ENCODE data around the gene SNRNP70. TPM values are rescaled to one million over a fixed set of nuclear protein-coding genes. Genes with fewer than 3 reads are reported as not detected.

Gene SNRNP70
- total and polyA plus RNA-seq, 3 donors from 2014 or later = 184 to 484 (median 422) TPM

GRCh38 chr19:49114630-49115363 is 29.5 kb downstream of the SNRNP70 start:
- peak overlapping the region; percentile 83 to 90 for H3K4me3 ChIP-seq
- no peak for TF ChIP-seq POLR2A (IDR thresholded peaks at IDR 0.05)
- TF ChIP-seq, protein P1, sequence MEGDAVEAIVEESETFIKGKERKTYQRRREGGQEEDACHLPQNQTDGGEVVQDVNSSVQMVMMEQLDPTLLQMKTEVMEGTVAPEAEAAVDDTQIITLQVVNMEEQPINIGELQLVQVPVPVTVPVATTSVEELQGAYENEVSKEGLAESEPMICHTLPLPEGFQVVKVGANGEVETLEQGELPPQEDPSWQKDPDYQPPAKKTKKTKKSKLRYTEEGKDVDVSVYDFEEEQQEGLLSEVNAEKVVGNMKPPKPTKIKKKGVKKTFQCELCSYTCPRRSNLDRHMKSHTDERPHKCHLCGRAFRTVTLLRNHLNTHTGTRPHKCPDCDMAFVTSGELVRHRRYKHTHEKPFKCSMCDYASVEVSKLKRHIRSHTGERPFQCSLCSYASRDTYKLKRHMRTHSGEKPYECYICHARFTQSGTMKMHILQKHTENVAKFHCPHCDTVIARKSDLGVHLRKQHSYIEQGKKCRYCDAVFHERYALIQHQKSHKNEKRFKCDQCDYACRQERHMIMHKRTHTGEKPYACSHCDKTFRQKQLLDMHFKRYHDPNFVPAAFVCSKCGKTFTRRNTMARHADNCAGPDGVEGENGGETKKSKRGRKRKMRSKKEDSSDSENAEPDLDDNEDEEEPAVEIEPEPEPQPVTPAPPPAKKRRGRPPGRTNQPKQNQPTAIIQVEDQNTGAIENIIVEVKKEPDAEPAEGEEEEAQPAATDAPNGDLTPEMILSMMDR (IDR thresholded peaks at IDR 0.05) = no peak
- H3K27me3 ChIP-seq = no peaks in the 10 kb centered on the region
- intact Hi-C loops (cut with DNase I; ENCODE audit: low total_unique reads) = no loop called here
- DNase-seq = peak; percentile 72
- WGBS, 2 donors = 13 to 16% methylated on average over 34 to 36 of the region's 68 CpGs
- no peaks in the 10 kb centered on the region for H3K9me3 ChIP-seq
- peak overlapping the region; percentile 81 to 85 for H3K27ac ChIP-seq
- H3K4me1 ChIP-seq = peaks cover 28% of the 10 kb centered on the region
- H3K36me3 ChIP-seq (ENCODE audit: low read depth, missing control alignments) = no peaks in the 10 kb centered on the region

GRCh38 chr19:49116544-49116943 is 31.3 kb downstream of the SNRNP70 start:
- Histone ChIP-seq H3K36me3 (ENCODE audit: low read depth, missing control alignments) (no peaks in the 10 kb centered on the region), H3K4me1 (peaks cover 26% of the 10 kb centered on the region), H3K27ac (no peak overlapping the region), H3K27me3 (no peaks in the 10 kb centered on the region), H3K9me3 (no peaks in the 10 kb centered on the region), H3K4me3 (no peak overlapping the region)
- intact Hi-C loops (cut with DNase I; ENCODE audit: low total_unique reads) = no loop called here
- DNase-seq = no peak
- 56 to 65% methylated on average over 1 of the region's 1 CpG for WGBS, 2 donors
- TF ChIP-seq POLR2A (IDR thresholded peaks at IDR 0.05) = no peak
- TF ChIP-seq, protein P1 (IDR thresholded peaks at IDR 0.05) = no peak

GRCh38 chr19:49117677-49118564 is 32.7 kb downstream of the SNRNP70 start:
- Histone ChIP-seq H3K36me3 (ENCODE audit: low read depth, missing control alignments) (no peaks in the 10 kb centered on the region), H3K9me3 (no peaks in the 10 kb centered on the region), H3K27me3 (no peaks in the 10 kb centered on the region), H3K4me3 (peak overlapping the region; percentile 50 to 56), H3K4me1 (peaks cover 26% of the 10 kb centered on the region), H3K27ac (peak overlapping the region; percentile 69 to 94)
- TF ChIP-seq, protein P1 (IDR thresholded peaks at IDR 0.05) = no peak
- no peak for TF ChIP-seq POLR2A (IDR thresholded peaks at IDR 0.05)
- 38 to 58% methylated on average over 20 to 26 of the region's 26 CpGs for WGBS, 2 donors
- intact Hi-C loops (cut with DNase I; ENCODE audit: low total_unique reads) = no loop called here
- no peak for DNase-seq

- TF ChIP-seq, protein P1 (IDR thresholded peaks at IDR 0.05) = peak in 2 of 3 experiments; percentile 19 to 32
- TF ChIP-seq POLR2A (IDR thresholded peaks at IDR 0.05) = no peak
- Histone ChIP-seq H3K27me3 (no peaks in the 10 kb centered on the region), H3K4me1 (peaks cover 25% of the 10 kb centered on the region), H3K27ac (peak within 1 kb of the TSS; percentile 69 to 94), H3K36me3 (ENCODE audit: low read depth, missing control alignments) (no peaks in the 10 kb centered on the region), H3K9me3 (no peaks in the 10 kb centered on the region), H3K4me3 (peak within 1 kb of the TSS; percentile 50 to 56)
- 1 to 4% methylated on average over 7 to 69 of the region's 85 CpGs for WGBS, 2 donors
- peak; percentile 96 for DNase-seq
- intact Hi-C loops (cut with DNase I; ENCODE audit: low total_unique reads) = no loop called here
These were observed 33.5 kb downstream of the SNRNP70 start, which contains the start of gene C19orf73 for GRCh38 chr19:49118565-49119410. Gene C19orf73, minus strand, starts transcription at chr19:49119143. Its CDS starts 121 bp downstream, at chr19:49119022.
